K562 (cell line): ENCODE results near the gene JMJD1C. TPM values are rescaled to one million over a fixed set of nuclear protein-coding genes. Genes with fewer than 3 reads are reported as not detected.

Experiments used
- ATAC-seq: fragments of 200-7000 bp; cut with Tn5 transposase; 3 replicates; pipeline ENCODE4 v1.9.1; 2020; ENCODE audit warnings: moderate library complexity
- BruUV-seq: library from RNA; stranded (reverse); fragments of 400-500 nt; replicated peaks from 2 replicates; lab custom pipeline; 2021; lab: Mats Ljungman, UMichigan
- CTCF ChIA-PET: fragments of 300-600 bp; formaldehyde crosslinking; extraction: SDS; loops from one replicate; lab custom pipeline; 2021; ENCODE audit warnings: low intra/inter-chr PET ratio; lab: Yijun Ruan, JAX
- POLR2A ChIA-PET: fragments of 300-600, 350-650 bp; sonication (Branson Sonifier 250); formaldehyde crosslinking; extraction: SDS; loops from one replicate; lab custom pipeline; 2021; ENCODE audit warnings: antibody characterized with exemption, inconsistent platforms; lab: Yijun Ruan, JAX
- DNase-seq, 4 experiments: peaks; one replicate each; pipeline versions ENCODE4 v3.0.0 to v3.0.0-alpha.2; 2011 to 2018; ENCODE audit warnings: low spot score in 3 of 4, mixed read lengths in 3 of 4; ENCODE audit errors: extremely low read depth in 1 of 4
- FAIRE-seq: peaks from 2 replicates; lab custom pipeline; 2011; peaks lifted over from hg19 to GRCh38; lab: Jason Lieb, UNC
- H2AFZ ChIP-seq: 2 replicates; pipeline ENCODE4 v1.6.0; 2011; ENCODE audit warnings: low read depth, low read length, control low read depth, inconsistent platforms
- H3K27ac ChIP-seq: fragments of 200-600 bp; 3 replicates; pipeline ENCODE4 v1.8.0; 2011; ENCODE audit warnings: low read depth, mild to moderate bottlenecking, control low read depth, inconsistent platforms, low read length, moderate library complexity, mixed read lengths; ENCODE audit errors: extremely low read depth
- H3K27me3 ChIP-seq, 2 experiments: fragments of 300-600 bp in 1 of 2; 2 replicates in 1 of 2; 3 replicates in 1 of 2; pipeline versions ENCODE4 v1.6.0 to v1.8.0; 2011; ENCODE audit warnings: inconsistent platforms in 2 of 2, low read length in 2 of 2, mild to moderate bottlenecking in 1 of 2, mixed read lengths in 1 of 2, moderate library complexity in 1 of 2; ENCODE audit not compliant: control insufficient read depth in 2 of 2, insufficient read depth in 2 of 2
- H3K36me3 ChIP-seq: fragments of 300-600 bp; 3 replicates; pipeline ENCODE4 v1.8.0; 2011; ENCODE audit warnings: mild to moderate bottlenecking, low read length, inconsistent platforms; ENCODE audit not compliant: control insufficient read depth, insufficient read depth
- H3K4me1 ChIP-seq, 2 experiments: fragments of 200-600 bp in 1 of 2; replicated peaks in 1 of 2; 2 replicates in 1 of 2; 3 replicates in 1 of 2; pipeline versions ENCODE4 v1.5.1 to v1.8.0; 2011; ENCODE audit warnings: inconsistent platforms in 2 of 2, low read length in 2 of 2, mild to moderate bottlenecking in 1 of 2, mixed read lengths in 1 of 2, moderate library complexity in 1 of 2; ENCODE audit not compliant: control insufficient read depth in 2 of 2, insufficient read depth in 2 of 2
- H3K4me2 ChIP-seq: 2 replicates; pipeline ENCODE4 v1.6.1; 2011; ENCODE audit warnings: low read length, control low read depth, inconsistent platforms, mixed read lengths; ENCODE audit not compliant: insufficient read depth
- H3K4me3 ChIP-seq: fragments of 200-600 bp; sonication (generic), shearing (Covaris generic); 2 replicates; pipeline ENCODE4 v1.5.1; 2016; ENCODE audit warnings: control low read depth, inconsistent platforms
- H3K79me2 ChIP-seq: fragments of 200-600 bp; 3 replicates; pipeline ENCODE4 v1.8.0; 2011; ENCODE audit warnings: low read length, inconsistent platforms; ENCODE audit not compliant: control insufficient read depth, insufficient read depth
- H3K9ac ChIP-seq, 2 experiments: 2 replicates each; pipeline versions ENCODE4 v1.6.0 to v1.6.1; 2011; ENCODE audit warnings: low read depth in 2 of 2, low read length in 2 of 2, control low read depth in 1 of 2, inconsistent platforms in 1 of 2, mild to moderate bottlenecking in 1 of 2, mixed read lengths in 1 of 2; ENCODE audit not compliant: insufficient read depth in 1 of 2
- H3K9me1 ChIP-seq: one replicate; pipeline ENCODE4 v1.6.0; 2011; ENCODE audit warnings: inconsistent platforms, mild to moderate bottlenecking, low read length, moderate library complexity; ENCODE audit not compliant: control insufficient read depth, insufficient read depth
- H3K9me3 ChIP-seq: replicated peaks from 2 replicates; pipeline ENCODE4 v1.5.1; 2011; ENCODE audit warnings: low read depth, low read length, inconsistent platforms; ENCODE audit not compliant: control insufficient read depth, insufficient read depth
- H4K20me1 ChIP-seq: replicated peaks from 2 replicates; pipeline ENCODE4 v1.6.1; 2011; ENCODE audit warnings: low read length, inconsistent platforms, mixed read lengths; ENCODE audit not compliant: control insufficient read depth, insufficient read depth
- CBFA2T2 ChIP-seq: fragments of 450-650 bp; conservative IDR thresholded peaks from 2 replicates; pipeline ENCODE4 v1.6.1; 2017; ENCODE audit warnings: mild to moderate bottlenecking
- CGGBP1 ChIP-seq: fragments of 250-450 bp; sonication (Bioruptor Pico); IDR thresholded peaks from 2 replicates; pipeline ENCODE4 v1.9.0; 2021; ENCODE audit warnings: mild to moderate bottlenecking
- ETS1 ChIP-seq: conservative IDR thresholded peaks from 2 replicates; pipeline ENCODE4 v1.6.1; 2011; ENCODE audit warnings: low read depth, mild to moderate bottlenecking, low read length; ENCODE audit not compliant: control insufficient read depth
- HNRNPLL ChIP-seq: fragments of 200-400 bp; formaldehyde crosslinking; IDR thresholded peaks from 2 replicates; pipeline ENCODE4 v1.6.1; 2017; ENCODE audit warnings: low read length, low read depth, mild to moderate bottlenecking; ENCODE audit not compliant: poor library complexity, severe bottlenecking
- NR2C1 ChIP-seq, 2 experiments: fragments of 450-650 bp; IDR thresholded peaks; 2 replicates each; pipeline ENCODE4 v1.6.1; 2017; ENCODE audit warnings: mild to moderate bottlenecking in 2 of 2, antibody characterized with exemption in 1 of 2, inconsistent platforms in 1 of 2, missing compliant biosample characterization in 1 of 2, missing genetic modification characterization in 1 of 2
- PHF20 ChIP-seq: fragments of 450-650 bp; IDR thresholded peaks from 2 replicates; pipeline ENCODE4 v1.6.1; 2018; ENCODE audit not compliant: partially characterized antibody
- RB1 ChIP-seq: fragments of 450-650 bp; IDR thresholded peaks from 2 replicates; pipeline ENCODE4 v1.6.1; 2017; ENCODE audit warnings: low read depth, mild to moderate bottlenecking
- SUPT5H ChIP-seq: fragments of 450-650 bp; IDR thresholded peaks from 2 replicates; pipeline ENCODE4 v1.6.1; 2016
- TEAD1 ChIP-seq, 2 experiments: fragments of 450-650 bp in 1 of 2; sonication (generic) in 1 of 2; formaldehyde crosslinking; IDR thresholded peaks; 2 replicates each; pipeline versions ENCODE4 v1.4.0 to v1.8.0; 2020 to 2022; ENCODE audit warnings: mild to moderate bottlenecking in 2 of 2, missing genetic modification reagents in 1 of 2
- ZNF444 ChIP-seq: fragments of 250-450 bp; sonication (Bioruptor Pico); IDR thresholded peaks from 2 replicates; pipeline ENCODE4 v1.4.0; 2020; ENCODE audit warnings: mild to moderate bottlenecking, moderate library complexity
- ZNF76 ChIP-seq: fragments of 250-450 bp; sonication (Bioruptor Pico); IDR thresholded peaks from 2 replicates; pipeline ENCODE4 v1.4.0; 2020; ENCODE audit warnings: mild to moderate bottlenecking, moderate library complexity, borderline replicate concordance
- in situ Hi-C: fragments of 300-500 bp; cut with MboI; formaldehyde crosslinking; loops from 4 replicates; pipeline ENCODE4 v1.15.0; 2018; ENCODE audit warnings: inconsistent platforms, mixed read lengths
- intact Hi-C: fragments of 100-400 bp; cut with micrococcal nuclease; formaldehyde crosslinking; loops from 2 replicates; pipeline ENCODE4 v1.14.2; 2022
- polyA plus RNA-seq, 8 experiments: library from polyadenylated mRNA; depleted of rRNA in 4 of 8; stranded (reverse) in 5 of 8; unstranded in 3 of 8; fragments of >200 nt; fragmentation: Nextera tagmentation in 2 of 8; fragmentation: Illumina TruSeq in 1 of 8; extraction: Ambion mirVana in 2 of 8; extraction: Trizol in 1 of 8; gene quantifications; 2 replicates each; pipeline versions ENCODE4 v1.2.1 to v1.2.3, GENCODE V29; 2011 to 2014; ENCODE audit warnings: inconsistent platforms in 1 of 8, missing spikeins in 1 of 8
- total RNA-seq, 7 experiments: library from RNA; depleted of rRNA in 6 of 7; stranded (reverse); fragments of >200 nt in 6 of 7; fragmentation: Illumina TruSeq in 2 of 7; extraction: Trizol in 2 of 7; gene quantifications; 2 replicates each; pipeline versions ENCODE4 v1.2.1 to v1.2.3, GENCODE V29; 2011 to 2021; ENCODE audit warnings: low replicate concordance in 1 of 7
- TF ChIP-seq, protein P1 (sequence below): sonication (generic); formaldehyde crosslinking; IDR thresholded peaks from 2 replicates; pipeline ENCODE4 v1.8.0; 2023; ENCODE audit warnings: missing genetic modification reagents, mild to moderate bottlenecking, borderline replicate concordance

Gene JMJD1C
- total and polyA plus RNA-seq, 9 of the 15 experiments (the other 6 are each of a cell fraction or from before 2014, with no cell fraction given), result 25.3 to 68.0 (median 47.2) TPM

- TF ChIP-seq RB1, result no peak
Observed at GRCh38 chr10:63120554-63120953, 345.2 kb downstream of the JMJD1C start (continued).

- in situ Hi-C loops, result loop anchor here (25.0 kb wide), 1 partner anchor 1357 kb away; no protein-coding TSS in a partner anchor
- intact Hi-C loops, result no loop called here
- H4K20me1 ChIP-seq, result no peaks in the 10 kb centered on the region
- BruUV-seq, result no TSS peak
- no peaks in the 10 kb centered on the region for H3K27me3 ChIP-seq
- ChIA-PET POLR2A (interaction anchor here (5.3 kb wide), 1 partner anchor 14 kb away, joined by 30 read pairs; the partner anchor contains the start of gene NRBF2), CTCF (no interaction called here)
- no peak overlapping the region for H2AFZ ChIP-seq
- ATAC-seq (no peak), FAIRE-seq (no peak), DNase-seq (no peak)
- peaks cover 0 to 17% of the 10 kb centered on the region in 2 experiments; a peak in 4 of 5 replicates for H3K4me1 ChIP-seq
- no peak overlapping the region for H3K27ac ChIP-seq
- H3K4me2 ChIP-seq, result no peak overlapping the region
- H3K4me3 ChIP-seq, result no peak overlapping the region
- no peak overlapping the region for H3K9ac ChIP-seq
- no peaks in the 10 kb centered on the region for H3K36me3 ChIP-seq
- no peaks in the 10 kb centered on the region for H3K79me2 ChIP-seq
- H3K9me1 ChIP-seq, result no peaks in the 10 kb centered on the region
- no peaks in the 10 kb centered on the region for H3K9me3 ChIP-seq
- TF ChIP-seq HNRNPLL, result no peak
- TF ChIP-seq, protein P1, sequence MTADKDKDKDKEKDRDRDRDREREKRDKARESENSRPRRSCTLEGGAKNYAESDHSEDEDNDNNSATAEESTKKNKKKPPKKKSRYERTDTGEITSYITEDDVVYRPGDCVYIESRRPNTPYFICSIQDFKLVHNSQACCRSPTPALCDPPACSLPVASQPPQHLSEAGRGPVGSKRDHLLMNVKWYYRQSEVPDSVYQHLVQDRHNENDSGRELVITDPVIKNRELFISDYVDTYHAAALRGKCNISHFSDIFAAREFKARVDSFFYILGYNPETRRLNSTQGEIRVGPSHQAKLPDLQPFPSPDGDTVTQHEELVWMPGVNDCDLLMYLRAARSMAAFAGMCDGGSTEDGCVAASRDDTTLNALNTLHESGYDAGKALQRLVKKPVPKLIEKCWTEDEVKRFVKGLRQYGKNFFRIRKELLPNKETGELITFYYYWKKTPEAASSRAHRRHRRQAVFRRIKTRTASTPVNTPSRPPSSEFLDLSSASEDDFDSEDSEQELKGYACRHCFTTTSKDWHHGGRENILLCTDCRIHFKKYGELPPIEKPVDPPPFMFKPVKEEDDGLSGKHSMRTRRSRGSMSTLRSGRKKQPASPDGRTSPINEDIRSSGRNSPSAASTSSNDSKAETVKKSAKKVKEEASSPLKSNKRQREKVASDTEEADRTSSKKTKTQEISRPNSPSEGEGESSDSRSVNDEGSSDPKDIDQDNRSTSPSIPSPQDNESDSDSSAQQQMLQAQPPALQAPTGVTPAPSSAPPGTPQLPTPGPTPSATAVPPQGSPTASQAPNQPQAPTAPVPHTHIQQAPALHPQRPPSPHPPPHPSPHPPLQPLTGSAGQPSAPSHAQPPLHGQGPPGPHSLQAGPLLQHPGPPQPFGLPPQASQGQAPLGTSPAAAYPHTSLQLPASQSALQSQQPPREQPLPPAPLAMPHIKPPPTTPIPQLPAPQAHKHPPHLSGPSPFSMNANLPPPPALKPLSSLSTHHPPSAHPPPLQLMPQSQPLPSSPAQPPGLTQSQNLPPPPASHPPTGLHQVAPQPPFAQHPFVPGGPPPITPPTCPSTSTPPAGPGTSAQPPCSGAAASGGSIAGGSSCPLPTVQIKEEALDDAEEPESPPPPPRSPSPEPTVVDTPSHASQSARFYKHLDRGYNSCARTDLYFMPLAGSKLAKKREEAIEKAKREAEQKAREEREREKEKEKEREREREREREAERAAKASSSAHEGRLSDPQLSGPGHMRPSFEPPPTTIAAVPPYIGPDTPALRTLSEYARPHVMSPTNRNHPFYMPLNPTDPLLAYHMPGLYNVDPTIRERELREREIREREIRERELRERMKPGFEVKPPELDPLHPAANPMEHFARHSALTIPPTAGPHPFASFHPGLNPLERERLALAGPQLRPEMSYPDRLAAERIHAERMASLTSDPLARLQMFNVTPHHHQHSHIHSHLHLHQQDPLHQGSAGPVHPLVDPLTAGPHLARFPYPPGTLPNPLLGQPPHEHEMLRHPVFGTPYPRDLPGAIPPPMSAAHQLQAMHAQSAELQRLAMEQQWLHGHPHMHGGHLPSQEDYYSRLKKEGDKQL (CRISPR knock-in tag), result no peak
- TF ChIP-seq ZNF76 (CRISPR knock-in tag), result no peak
- no peak for TF ChIP-seq NR2C1 (IDR thresholded peaks at IDR 0.05)
- no peak for TF ChIP-seq NR2C1 (tag; IDR thresholded peaks at IDR 0.05)
- TF ChIP-seq TEAD1 (CRISPR knock-in tag; IDR thresholded peaks at IDR 0.05), result no peak
- TF ChIP-seq CBFA2T2, result no peak
- no peak for TF ChIP-seq CGGBP1 (CRISPR knock-in tag)
- TF ChIP-seq SUPT5H, result no peak
- no peak for TF ChIP-seq PHF20
- TF ChIP-seq ETS1, result no peak
- no peak for TF ChIP-seq ZNF444 (CRISPR knock-in tag)
Observed at GRCh38 chr10:63119041-63119440, 346.7 kb downstream of the JMJD1C start.
